Stimulated activated CD8-positive, alpha-beta memory T cell treated with anti-CD3 and anti-CD28 coated beads, Interleukin-15, amount 100 ng/mL, for 48 hours (primary cell): ENCODE data around the gene ZNF496.
"Not testable (repeated sequence)": the region's sequence is repeated elsewhere in the genome, so short reads cannot be mapped to it uniquely, and the experiment has no call there.

Source experiments
- DNase-seq, 2 donors: peaks; one replicate each; pipeline ENCODE4 v3.0.0-alpha.2; 2020; ENCODE audit warnings: low read depth in 2 of 2

Gene ZNF496

DNA sequence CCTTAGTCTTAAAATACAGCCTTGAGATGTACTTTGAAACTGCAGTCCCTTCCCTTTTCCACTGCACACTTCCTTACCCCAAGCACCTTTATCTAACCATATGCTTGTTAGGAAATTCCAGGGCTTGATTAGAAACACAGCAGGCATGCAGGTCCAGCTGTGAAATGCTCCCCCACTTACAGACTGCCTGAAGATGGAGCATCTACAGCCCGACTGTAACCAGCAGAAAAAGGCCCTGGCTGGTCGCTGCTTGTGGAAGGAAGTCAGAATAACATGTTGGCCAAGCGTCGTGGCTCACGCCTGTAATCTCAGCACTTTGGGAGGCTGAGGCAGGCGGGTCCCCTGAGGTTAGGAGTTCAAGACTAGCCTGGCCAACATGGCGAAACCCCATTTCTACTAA is 38.6 kb downstream of the ZNF496 start:
- no peak for DNase-seq

DNA sequence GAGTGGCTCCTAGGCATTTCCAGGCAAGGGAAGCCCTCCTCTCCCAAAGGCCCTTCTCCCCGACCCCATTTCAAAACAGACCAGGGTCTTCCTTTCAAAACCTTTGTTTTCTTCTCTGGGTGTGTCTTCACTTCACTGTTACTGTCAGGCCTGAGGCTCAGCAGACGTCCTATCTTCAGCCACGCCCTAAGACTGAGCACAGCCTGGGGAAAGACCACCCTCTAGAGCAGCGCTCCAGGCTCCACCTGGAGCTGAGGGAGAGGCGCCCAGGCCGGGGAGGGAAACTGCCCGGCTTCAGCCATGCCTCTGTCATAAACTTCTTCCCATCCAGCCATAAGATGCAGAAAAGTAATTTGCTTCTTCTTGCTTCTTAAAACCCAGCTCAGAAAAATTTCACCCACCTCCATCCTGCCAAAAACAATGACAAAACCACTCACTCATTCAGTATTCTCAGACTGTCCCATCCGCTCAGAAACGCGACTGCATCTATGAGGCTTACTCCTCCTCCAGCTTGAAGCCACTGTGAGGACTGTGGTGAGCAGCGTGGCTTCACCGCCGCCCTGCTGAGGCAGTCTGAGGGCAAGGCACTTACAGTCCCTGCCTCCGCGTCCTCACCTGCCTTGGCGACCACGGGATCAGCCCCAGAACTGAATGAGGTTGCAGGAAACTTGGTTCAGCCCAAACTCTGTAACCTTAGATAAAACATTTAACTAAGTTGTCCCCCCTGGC is 39.7 kb downstream of the ZNF496 start:
- DNase-seq = no peak

DNA sequence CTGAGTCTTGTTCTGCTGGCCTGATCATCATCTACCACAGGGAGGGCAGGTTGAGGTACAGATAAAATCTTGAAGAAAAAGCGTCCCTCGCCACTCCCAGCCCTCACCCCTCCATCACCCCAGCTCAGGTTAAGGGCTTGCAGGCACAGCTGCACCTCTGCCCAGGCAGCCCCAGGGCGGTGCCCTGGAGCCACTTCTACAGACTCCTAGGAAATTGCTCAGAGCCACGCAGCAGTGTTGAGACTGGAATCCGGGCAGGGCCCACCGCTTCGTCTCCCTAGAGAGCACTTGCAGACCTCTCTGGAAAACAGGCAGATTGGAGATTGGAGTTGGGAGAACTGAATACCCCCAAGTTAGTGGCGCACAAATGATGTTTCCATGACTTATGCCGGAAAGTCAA is 40.5 kb downstream of the ZNF496 start:
- DNase-seq = no peak

DNA sequence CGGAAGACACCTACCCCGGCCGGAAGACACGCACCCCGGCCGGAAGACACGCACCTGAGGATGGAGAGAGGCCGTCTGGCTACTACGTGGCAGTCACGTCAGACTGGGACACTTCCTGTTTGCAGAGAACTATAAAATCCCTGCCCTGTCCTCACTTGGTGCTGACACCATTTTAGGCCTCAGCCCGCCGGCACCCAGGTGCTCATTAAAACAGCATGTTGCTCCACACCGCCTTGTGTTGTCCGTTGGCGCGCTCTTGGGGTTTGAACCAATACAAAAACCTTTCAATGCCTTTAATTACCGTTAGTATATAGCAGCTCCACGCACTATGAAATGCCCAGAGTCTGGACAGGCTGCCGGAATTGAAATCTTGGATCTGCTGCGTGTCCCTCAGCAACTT is 41.1 kb downstream of the ZNF496 start:
- DNase-seq = no peak

DNA sequence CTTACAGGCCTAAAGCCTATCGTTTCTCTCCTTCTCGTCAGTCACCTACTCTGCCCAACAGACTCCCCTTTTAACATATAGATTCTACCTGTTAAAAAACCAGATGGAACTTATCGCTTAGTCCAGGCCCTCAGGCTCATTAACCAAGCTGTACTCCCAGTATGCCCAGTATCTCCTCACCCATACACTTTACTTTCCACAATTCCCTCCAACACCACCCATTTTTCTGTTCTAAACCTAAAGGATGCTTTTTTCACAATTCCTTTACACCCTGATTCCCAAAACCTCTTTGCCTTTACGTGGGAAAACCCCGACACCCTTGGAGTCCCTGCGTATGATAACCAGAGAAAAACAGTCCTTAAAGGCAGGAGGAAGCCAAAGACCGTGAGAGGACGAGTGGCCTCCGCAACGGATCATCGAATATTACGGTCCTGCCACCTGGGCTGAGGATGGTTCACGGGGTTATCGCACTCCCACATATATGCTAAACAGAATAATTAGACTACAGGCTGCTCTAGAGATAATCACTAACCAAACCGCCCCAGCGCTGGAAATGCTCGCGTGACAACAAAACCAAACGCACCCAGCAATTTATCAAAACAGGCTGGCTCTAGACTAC is 42.3 kb downstream of the ZNF496 start:
- not testable (repeated sequence) for DNase-seq

DNA sequence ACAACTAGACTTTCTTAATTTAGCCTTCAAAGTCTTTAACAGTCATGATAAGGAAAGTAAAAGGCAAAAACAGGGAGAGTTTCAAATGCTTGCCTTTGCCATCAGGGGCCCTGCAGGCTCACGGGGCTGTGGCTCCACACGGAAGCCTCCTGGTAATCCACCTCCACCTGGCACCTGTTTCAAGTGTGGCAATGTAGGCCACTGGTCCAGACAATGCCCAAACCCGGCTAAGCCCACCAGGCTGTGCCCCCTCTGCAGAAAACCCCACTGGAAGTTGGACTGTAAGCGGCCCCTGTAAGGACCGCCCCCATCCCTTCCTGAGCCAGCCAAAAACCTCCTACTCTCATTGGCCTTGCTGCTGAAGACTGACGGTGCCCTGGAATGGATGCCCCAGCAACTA is 43.3 kb downstream of the ZNF496 start:
- DNase-seq = no peak

DNA sequence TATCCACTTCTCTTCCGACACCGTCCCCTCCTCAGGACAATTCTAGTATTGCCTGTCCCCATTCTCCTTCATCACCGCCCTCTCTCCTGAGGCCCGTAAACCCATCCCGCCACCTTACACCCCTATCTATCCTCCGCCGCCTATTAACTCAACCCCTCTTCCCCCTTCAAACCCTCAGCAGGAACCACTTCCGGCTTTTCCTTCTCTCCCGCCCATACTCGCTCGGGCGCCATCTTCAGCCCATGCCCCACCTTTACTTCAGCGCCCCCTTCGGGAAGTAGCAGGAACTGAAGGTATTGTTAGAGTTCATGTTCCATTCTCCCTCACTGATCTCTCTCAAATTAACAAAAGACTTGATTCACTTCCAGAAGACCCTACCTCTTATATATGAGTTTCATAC is 44.2 kb downstream of the ZNF496 start:
- DNase-seq = no peak

DNA sequence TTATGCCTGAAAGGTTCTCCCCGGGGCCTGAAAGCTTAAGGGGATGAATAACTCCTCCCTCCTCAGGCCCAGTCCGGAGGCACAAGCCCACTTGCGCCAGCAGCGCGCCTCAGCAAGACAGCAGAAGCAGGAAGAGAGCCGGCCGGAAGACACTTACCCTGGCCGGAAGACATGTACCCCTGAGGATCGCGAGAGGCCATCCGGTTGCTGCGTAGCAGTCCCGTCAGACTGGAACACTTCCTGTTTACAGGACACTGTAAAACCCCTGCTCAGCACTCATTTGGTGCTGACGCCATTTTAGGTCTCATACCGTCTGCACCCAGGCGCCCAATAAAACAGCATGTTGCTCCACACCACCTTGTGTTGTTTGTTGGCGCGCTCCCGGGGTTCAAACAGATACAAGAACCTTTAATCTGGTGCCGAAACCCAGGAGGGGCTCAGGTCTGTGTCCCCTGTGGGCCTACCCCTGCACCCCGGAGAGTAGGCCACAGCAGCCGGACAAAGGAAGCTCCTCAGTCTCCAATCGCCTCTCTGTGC is 45.5 kb downstream of the ZNF496 start:
- no peak for DNase-seq

DNA sequence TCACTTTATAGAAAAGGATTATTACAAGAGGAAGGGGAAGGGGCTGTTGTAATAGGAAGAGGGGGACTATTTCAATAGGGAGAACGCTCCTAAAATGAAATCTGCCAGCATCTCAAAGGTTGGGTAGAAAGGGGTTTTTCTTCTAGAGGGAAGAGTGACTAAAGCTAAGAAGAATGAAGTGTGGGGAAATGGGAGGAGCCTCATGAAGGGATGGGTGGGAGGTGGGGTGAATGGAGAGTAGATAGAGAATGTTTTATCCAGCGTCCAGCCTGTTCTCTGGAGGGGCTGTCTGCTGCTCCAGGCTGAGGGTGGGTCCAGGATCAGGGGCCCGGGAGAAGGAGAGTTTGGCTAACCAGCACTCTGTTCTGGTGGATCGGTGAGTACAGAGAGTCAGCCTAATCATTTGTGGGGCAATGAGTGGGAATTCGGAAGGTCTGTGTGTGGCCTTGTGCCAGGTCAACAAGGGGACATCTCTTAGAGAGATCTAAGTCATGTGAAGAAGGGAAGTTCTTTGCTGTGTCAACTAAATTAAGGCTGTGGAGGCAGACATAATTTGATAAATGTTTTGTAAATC is 50.6 kb downstream of the ZNF496 start:
- DNase-seq = no peak

DNA sequence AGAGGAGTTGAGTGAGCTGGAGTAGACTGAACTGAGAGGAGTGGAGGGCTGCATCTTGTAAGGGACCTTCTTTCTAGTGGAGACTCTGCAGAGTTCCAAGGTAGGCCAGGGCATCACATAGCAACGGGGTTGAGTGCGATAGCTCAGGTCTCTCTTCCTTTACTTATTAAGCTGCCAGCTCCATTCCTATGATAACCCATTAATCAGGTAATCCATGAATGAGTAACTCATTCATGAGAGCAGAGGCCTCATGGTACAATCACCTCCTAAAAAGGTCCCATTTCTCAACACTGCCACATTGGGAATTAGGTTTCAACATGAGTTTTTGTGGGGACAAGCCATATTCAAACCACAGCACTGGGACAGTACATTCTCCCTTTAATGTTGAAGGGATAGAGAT is 54.5 kb downstream of the ZNF496 start:
- no peak for DNase-seq

DNA sequence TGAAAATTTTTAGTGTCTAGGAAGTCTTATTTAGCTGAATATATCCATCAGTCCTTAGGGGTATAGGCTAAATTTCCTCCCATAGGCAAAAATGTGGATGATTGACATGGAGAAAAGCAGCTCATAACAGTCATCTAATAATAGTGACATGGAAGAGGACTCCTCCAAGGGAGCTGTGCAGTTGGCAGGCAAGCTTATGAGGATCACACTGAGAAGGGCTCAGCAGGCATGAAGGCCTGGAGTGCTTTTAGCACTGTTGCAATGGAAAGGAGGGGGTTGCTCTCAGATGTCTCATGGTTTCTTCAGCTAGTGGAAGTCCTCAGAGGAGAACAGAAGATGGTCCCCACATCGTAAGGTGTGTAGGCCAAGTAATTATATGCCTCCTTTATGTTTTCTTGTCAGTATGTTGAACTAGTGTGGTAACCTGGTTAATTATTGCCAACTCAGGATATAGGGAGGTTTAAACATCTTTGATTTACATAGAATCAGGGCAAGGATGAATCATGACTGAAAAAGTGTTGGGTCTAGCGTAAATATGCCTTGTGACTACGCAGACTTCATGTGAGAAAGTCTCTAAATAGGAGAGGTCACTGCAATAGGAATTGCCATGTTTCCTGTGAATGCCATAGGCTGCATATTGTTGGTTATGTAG is 56.9 kb downstream of the ZNF496 start:
- DNase-seq = no peak

DNA sequence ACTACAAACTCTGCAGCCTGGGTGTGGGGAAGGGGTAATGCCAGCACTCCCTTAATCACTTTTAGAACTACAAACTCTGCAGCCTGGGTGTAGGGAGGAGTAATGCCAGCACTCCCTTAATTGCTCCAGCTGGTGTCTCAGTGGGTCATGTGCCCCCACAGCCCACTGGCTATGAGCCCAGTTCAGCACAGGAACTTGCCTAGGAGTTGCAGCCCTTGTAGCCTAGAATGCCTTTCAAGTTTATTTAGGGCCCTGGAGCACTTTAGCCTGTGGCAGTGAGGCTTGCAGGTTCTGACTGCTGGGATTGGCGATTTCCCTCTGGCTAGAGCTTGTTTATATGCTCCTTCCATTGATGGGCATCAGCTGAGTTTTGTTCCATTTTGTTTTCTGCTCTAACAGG is 58.7 kb downstream of the ZNF496 start:
- no peak for DNase-seq

DNA sequence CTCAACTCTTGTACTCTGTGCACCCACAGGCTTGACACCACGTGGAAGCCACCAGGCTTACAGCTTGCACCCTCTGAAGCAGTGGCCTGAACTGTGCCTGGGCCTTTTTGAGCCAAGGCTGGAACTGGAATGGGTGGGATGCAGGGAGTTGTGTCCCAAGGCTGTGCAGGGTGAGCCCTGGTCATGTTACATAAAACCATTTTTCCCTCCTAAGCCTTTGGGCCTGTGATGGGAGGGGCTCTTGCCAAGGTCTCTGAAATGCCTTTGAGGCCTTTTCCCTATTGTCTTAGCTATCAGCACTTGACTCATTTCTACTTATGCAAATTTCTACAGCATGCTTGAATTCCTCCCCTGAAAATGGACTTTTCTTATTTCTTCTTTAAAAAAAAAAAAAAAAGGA is 61.7 kb downstream of the ZNF496 start:
- DNase-seq = no peak

DNA sequence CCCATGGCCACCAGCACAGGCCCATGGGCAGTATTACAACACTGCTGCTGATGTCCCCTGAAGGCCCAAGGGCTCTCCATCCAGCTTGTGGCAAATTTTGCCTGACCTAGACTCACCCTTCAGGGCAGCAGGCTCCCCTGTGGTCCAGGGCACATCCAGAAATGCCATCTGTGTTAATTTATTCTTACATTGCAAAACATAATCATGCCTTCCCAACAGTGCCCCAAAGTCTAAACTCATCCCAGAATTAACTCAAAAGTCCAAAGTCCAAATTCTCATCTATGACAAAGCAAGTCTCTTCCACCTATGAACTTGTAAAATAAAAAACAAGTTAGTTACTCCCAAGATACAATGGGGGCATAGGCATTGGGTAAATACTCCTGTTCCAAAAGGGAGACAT is 62.5 kb downstream of the ZNF496 start:
- no peak for DNase-seq

DNA sequence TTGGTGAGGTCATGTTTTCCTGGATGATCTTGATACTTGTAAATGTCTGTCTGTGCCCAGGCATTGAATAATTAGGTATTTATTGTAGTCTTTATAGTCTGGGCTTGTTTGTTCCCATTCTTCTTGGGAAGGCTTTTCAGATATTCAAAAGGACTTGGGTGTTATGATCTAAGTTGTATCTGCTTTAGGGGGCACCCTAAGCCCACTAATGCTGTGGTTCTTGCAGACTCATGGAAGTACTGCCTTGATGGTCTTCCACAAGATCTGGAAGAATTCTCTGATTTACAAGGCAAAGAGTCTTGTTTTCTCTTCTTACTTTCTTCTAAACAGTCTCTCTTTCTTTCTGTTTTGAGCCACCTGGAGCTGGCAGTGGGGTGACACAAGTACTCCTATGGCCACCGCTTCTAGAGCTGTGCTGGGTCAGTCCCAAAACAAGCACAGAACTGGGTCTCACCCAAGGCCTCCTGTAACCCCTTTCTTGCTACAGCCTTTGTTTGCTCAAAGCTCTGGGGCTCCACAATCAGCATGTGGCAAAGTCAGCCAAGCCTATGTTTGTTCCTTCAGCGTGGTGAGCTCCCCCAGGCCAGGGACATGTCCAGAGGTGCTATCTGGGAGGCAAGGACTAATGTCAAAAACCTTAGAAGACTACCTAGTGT is 63.1 kb downstream of the ZNF496 start:
- DNase-seq = no peak

DNA sequence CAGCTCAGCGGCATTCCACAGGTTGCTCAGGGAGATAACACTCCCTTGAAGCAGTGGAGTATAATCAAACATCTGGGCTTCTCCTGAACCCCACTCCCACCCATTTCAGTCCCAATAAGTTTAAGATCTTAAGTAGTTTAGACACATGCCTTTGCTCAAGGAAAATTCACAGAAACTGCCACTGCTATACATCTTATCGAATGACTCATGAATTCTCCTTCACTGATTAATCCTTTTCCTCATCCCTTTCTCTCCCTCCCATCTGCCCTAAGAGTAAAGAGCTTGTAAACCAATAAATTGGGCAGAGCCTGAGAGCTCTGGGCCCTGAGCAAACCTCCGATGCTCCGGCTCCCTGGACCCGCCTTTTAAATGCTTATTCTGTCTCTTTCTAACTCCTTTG is 65.6 kb downstream of the ZNF496 start:
- no peak for DNase-seq

DNA sequence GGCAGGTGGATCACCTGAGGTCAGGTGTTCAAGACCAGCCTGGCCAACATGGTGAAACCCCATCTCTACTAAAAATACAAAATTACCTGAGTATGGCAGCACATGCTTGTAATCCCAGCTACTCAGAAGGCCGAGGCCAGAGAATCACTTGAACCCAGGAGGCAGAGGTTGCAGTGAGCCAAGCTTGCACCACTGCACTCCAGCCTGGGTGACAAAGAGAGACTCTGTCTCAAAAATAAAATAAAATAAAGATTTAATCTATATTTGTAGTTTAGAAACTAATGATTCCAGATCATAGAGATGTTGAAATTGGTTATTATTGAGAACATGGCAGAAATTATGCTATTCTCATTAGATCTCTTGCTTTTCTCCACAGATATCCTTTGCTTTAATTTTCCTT is 75.9 kb downstream of the ZNF496 start, which contains the start of gene VN1R5:
Gene VN1R5 (plus strand): TSS at position 301 of the 400 bp plus-strand sequence.
- not testable (repeated sequence) for DNase-seq

DNA sequence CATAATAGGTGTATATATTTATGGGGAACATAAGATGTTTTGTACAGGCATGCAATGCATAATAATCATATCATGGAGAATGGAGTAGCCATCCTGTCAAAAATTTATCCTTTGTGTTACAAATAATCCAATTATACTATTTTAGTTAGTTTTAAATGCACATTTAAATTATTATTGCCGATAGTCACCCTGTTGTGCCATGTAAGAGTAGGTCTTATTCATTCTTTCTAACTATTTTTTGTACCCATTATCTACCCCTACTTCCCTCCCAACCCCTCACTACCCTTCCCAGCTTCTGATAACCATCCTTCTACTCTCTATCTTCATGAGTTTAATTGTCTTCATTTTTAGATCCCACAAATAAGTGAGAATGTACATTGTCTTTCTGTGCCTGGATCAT is 84.1 kb downstream of the ZNF496 start:
- no peak for DNase-seq
